Keratinocyte (primary cell): ENCODE data around the gene PRSS12. TPM values are rescaled to one million over a fixed set of nuclear protein-coding genes. Genes with fewer than 3 reads are reported as not detected.

Experiments
- DNase-seq: peaks from one replicate; pipeline ENCODE4 v3.0.0-alpha.2; 2011; ENCODE audit warnings: low read depth, missing footprints, low spot score
- FAIRE-seq: peaks from 2 replicates; lab custom pipeline; 2011; peaks lifted over from hg19 to GRCh38; lab: Jason Lieb, UNC
- H2AFZ ChIP-seq: 2 replicates; pipeline ENCODE4 v1.6.0; 2012; ENCODE audit warnings: low read length, control low read depth, inconsistent platforms; ENCODE audit not compliant: control insufficient read depth
- H3K27ac ChIP-seq: 2 replicates; pipeline ENCODE4 v1.5.1; 2011; ENCODE audit warnings: low read length; ENCODE audit not compliant: control insufficient read depth, insufficient read depth
- H3K27me3 ChIP-seq: 3 replicates; pipeline ENCODE4 v1.6.0; 2011; ENCODE audit warnings: low read length; ENCODE audit not compliant: control insufficient read depth, insufficient read depth; ENCODE audit errors: extremely low read depth
- H3K36me3 ChIP-seq, 2 experiments: 2 replicates in 1 of 2; 3 replicates in 1 of 2; pipeline ENCODE4 v1.5.1; 2011; ENCODE audit warnings: low read length in 2 of 2, mild to moderate bottlenecking in 1 of 2; ENCODE audit not compliant: control insufficient read depth in 2 of 2, insufficient read depth in 2 of 2; ENCODE audit errors: extremely low read depth in 1 of 2
- H3K4me1 ChIP-seq: 3 replicates; pipeline ENCODE4 v1.5.1; 2011; ENCODE audit warnings: low read length; ENCODE audit not compliant: control insufficient read depth, insufficient read depth; ENCODE audit errors: extremely low read depth
- H3K4me2 ChIP-seq: 3 replicates; pipeline ENCODE4 v1.6.0; 2011; ENCODE audit warnings: low read depth, low read length; ENCODE audit not compliant: control insufficient read depth, insufficient read depth; ENCODE audit errors: extremely low read depth
- H3K4me3 ChIP-seq, 3 experiments: fragments of 200-600 bp in 1 of 3; sonication (generic) in 1 of 3; 2 replicates in 2 of 3; 3 replicates in 1 of 3; pipeline ENCODE4 v1.5.1; 2011 to 2016; ENCODE audit warnings: low read length in 3 of 3, mild to moderate bottlenecking in 3 of 3, control low read depth in 2 of 3, inconsistent platforms in 1 of 3, low read depth in 1 of 3, mixed read lengths in 1 of 3, mixed run types in 1 of 3, moderate library complexity in 1 of 3; ENCODE audit not compliant: control insufficient read depth in 2 of 3, insufficient read depth in 2 of 3; ENCODE audit errors: extremely low read depth in 1 of 3
- H3K79me2 ChIP-seq: 2 replicates; pipeline ENCODE4 v1.6.0; 2012; ENCODE audit warnings: low read length; ENCODE audit not compliant: control insufficient read depth, insufficient read depth
- H3K9ac ChIP-seq: 3 replicates; pipeline ENCODE4 v1.6.0; 2011; ENCODE audit warnings: low read length; ENCODE audit not compliant: control insufficient read depth, insufficient read depth; ENCODE audit errors: extremely low read depth
- H3K9me1 ChIP-seq: 3 replicates; pipeline ENCODE4 v1.6.0; 2011; ENCODE audit warnings: low read length; ENCODE audit not compliant: control insufficient read depth, insufficient read depth; ENCODE audit errors: extremely low read depth
- H3K9me3 ChIP-seq: 2 replicates; pipeline ENCODE4 v1.5.1; 2012; ENCODE audit warnings: low read depth, low read length; ENCODE audit not compliant: control insufficient read depth
- H4K20me1 ChIP-seq: 3 replicates; pipeline ENCODE4 v1.6.0; 2011; ENCODE audit warnings: low read length; ENCODE audit not compliant: control insufficient read depth, insufficient read depth; ENCODE audit errors: extremely low read depth
- EZH2 ChIP-seq: IDR thresholded peaks from one replicate; pipeline ENCODE4 v1.6.1; 2012; ENCODE audit warnings: inconsistent platforms, mild to moderate bottlenecking, low read length, moderate library complexity
- dilution Hi-C: fragments of 300-500 bp; cut with MboI; formaldehyde crosslinking; loops from one replicate; pipeline ENCODE4 v1.7.0; 2020; ENCODE audit warnings: low sequenced_read_pairs; ENCODE audit not compliant: extremely low pct_ligation_motif_present
- polyA plus RNA-seq, 5 experiments: library from polyadenylated mRNA; depleted of rRNA in 3 of 5; stranded (reverse) in 3 of 5; stranded (forward) in 1 of 5; unstranded in 1 of 5; fragments of >200 nt; gene quantifications; 1 replicate in 1 of 5; 2 replicates in 3 of 5; 3 replicates in 1 of 5; pipeline versions ENCODE4 v1.2.1 to v1.2.3, GENCODE V29; 2011 to 2012; ENCODE audit warnings: missing spikeins in 2 of 5, low read depth in 1 of 5, low replicate concordance in 1 of 5
- small RNA-seq, 3 experiments: library from RNA; depleted of rRNA; stranded (forward); fragments of <200 nt; gene quantifications; one replicate each; pipeline ENCODE3, GENCODE V24; 2012; ENCODE audit warnings: low read depth in 3 of 3, low replicate concordance in 1 of 3; ENCODE audit not compliant: insufficient read length in 3 of 3
- TF ChIP-seq, protein P1 (sequence below), 3 experiments: IDR thresholded peaks in 1 of 3; conservative IDR thresholded peaks in 1 of 3; optimal IDR thresholded peaks in 1 of 3; 2 replicates in 2 of 3; 3 replicates in 1 of 3; pipeline versions ENCODE3 to v1.5.1; 2011; ENCODE audit warnings: low read length in 3 of 3, mild to moderate bottlenecking in 3 of 3, moderate library complexity in 2 of 3, control low read depth in 1 of 3, inconsistent platforms in 1 of 3; ENCODE audit not compliant: insufficient read depth in 2 of 3; ENCODE audit errors: extremely low read depth in 1 of 3

The PRSS12 gene
- polyA plus RNA-seq, 1 donor (not counting 4 experiments of a cell fraction or from before 2014, with no cell fraction given) = 16.6 TPM

DNA sequence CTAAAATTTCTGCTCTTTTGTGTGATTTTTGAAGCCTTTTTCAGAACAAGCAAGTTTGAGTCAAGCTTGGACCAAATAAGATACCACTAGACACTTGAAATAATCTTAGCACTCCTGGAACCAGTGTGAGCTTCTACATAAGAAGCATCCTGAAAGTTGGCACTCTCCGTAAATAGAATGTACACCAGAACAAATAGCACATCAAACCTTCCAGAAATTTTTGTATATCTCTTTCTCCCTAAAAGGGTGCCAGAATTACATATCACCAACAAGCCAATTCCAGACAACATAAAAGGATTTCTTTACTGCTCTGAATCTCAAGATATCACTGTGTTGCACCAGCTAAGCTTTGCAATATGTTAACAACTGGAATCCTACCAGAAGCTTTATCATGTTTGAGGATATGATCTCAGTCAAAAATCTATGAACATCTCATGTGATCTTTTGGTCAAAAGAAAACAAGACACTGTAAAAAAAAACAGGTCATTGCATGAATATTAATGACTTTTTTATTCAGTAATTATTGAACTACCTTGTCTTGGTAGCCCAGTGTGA, 117.2 kb downstream of the PRSS12 start:
- DNase-seq (no peak), FAIRE-seq (no peak)
- Histone ChIP-seq H3K36me3 (no peaks in the 10 kb centered on the region), H3K4me2 (no peak overlapping the region), H3K9ac (no peak overlapping the region), H3K4me1 (no peaks in the 10 kb centered on the region), H3K27ac (no peak overlapping the region), H3K9me3 (no peaks in the 10 kb centered on the region), H4K20me1 (no peaks in the 10 kb centered on the region), H2AFZ (no peak overlapping the region), H3K79me2 (no peaks in the 10 kb centered on the region), H3K27me3 (no peaks in the 10 kb centered on the region), H3K9me1 (no peaks in the 10 kb centered on the region), H3K4me3 (no peak overlapping the region)
- no peak for TF ChIP-seq EZH2
- TF ChIP-seq, protein P1, sequence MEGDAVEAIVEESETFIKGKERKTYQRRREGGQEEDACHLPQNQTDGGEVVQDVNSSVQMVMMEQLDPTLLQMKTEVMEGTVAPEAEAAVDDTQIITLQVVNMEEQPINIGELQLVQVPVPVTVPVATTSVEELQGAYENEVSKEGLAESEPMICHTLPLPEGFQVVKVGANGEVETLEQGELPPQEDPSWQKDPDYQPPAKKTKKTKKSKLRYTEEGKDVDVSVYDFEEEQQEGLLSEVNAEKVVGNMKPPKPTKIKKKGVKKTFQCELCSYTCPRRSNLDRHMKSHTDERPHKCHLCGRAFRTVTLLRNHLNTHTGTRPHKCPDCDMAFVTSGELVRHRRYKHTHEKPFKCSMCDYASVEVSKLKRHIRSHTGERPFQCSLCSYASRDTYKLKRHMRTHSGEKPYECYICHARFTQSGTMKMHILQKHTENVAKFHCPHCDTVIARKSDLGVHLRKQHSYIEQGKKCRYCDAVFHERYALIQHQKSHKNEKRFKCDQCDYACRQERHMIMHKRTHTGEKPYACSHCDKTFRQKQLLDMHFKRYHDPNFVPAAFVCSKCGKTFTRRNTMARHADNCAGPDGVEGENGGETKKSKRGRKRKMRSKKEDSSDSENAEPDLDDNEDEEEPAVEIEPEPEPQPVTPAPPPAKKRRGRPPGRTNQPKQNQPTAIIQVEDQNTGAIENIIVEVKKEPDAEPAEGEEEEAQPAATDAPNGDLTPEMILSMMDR (optimal IDR thresholded peaks at IDR 0.05 in 1 of 3, IDR thresholded peaks at IDR 0.05 in 1 of 3, conservative IDR thresholded peaks at IDR 0.05 in 1 of 3; ENCODE audit: extremely low read depth in 1 of 3, insufficient read depth in 2 of 3, low read length in 3 of 3) = no peak
- dilution Hi-C loops = no loop called here

Small RNA genes within 50 kb of the gene (small RNA-seq; reads per million reads assigned to genes)
- 0 reads per million in 3 experiments for gene SNORA24
